DOHH2 (cell line): ENCODE data around the gene DERL2.

Experiments used
- CTCF ChIP-seq: fragments of 200-600 bp; sonication (generic); IDR thresholded peaks from one replicate; pipeline ENCODE4 v1.5.1; 2014; ENCODE audit warnings: antibody characterized with exemption, mild to moderate bottlenecking, low read depth, low read length; ENCODE audit not compliant: poor library complexity, severe bottlenecking
- EZH2phosphoT487 ChIP-seq: fragments of 200-600 bp; sonication (generic); IDR thresholded peaks from 2 replicates; pipeline ENCODE4 v1.6.1; 2017; ENCODE audit warnings: borderline replicate concordance, mild to moderate bottlenecking, antibody characterized with exemption, low read length, moderate library complexity, mixed read lengths

- TF ChIP-seq CTCF: no peak
- TF ChIP-seq EZH2phosphoT487: no peak
Observed at GRCh38 chr17:5424909-5425308, 61.1 kb downstream of the DERL2 start.
